Spinal cord (tissue), 10 donors: ENCODE data around the gene ENTREP1. TPM values are rescaled to one million over a fixed set of nuclear protein-coding genes. Genes with fewer than 3 reads are reported as not detected.

Experiments
- DNase-seq, 6 donors: peaks; one replicate each; pipeline versions ENCODE4 v3.0.0 to v3.0.0-alpha.2; 2013 to 2015; ENCODE audit warnings: low spot score in 6 of 6, low read depth in 4 of 6
- H3K27ac ChIP-seq: one replicate; pipeline ENCODE4 v1.5.1; 2013; ENCODE audit warnings: low read depth, low read length, control low read depth
- H3K27me3 ChIP-seq: one replicate; pipeline ENCODE4 v1.6.1; 2013; ENCODE audit warnings: low read length; ENCODE audit not compliant: control insufficient read depth, insufficient read depth
- H3K36me3 ChIP-seq: one replicate; pipeline ENCODE4 v1.6.1; 2013; ENCODE audit warnings: low read length; ENCODE audit not compliant: control insufficient read depth, insufficient read depth
- H3K4me1 ChIP-seq: one replicate; pipeline ENCODE4 v1.6.1; 2013; ENCODE audit warnings: low read length; ENCODE audit not compliant: control insufficient read depth, insufficient read depth
- H3K4me3 ChIP-seq: one replicate; pipeline ENCODE4 v1.5.1; 2013; ENCODE audit warnings: low read depth, low read length, control low read depth
- H3K9me3 ChIP-seq: one replicate; pipeline ENCODE4 v1.6.1; 2013; ENCODE audit warnings: low read length; ENCODE audit not compliant: control insufficient read depth, insufficient read depth
- WGBS: methylation state at CpG from one replicate; pipeline ENCODE4 v1.1.5; 2013; ENCODE audit warnings: missing lambda C conversion rate; ENCODE audit not compliant: insufficient coverage; 5-methylcytosine and 5-hydroxymethylcytosine counted together
- long read RNA-seq, 4 donors: transcript quantifications; one replicate each; lab custom pipeline, GENCODE V29; 2026
- polyA plus RNA-seq, 2 donors: library from polyadenylated mRNA; unstranded; fragments of 120-200 nt; gene quantifications; one replicate each; pipeline ENCODE4 v1.2.1, GENCODE V29; 2013; ENCODE audit not compliant: insufficient read length in 2 of 2
- total RNA-seq, 2 donors: library from RNA; depleted of rRNA in 1 of 2; stranded (reverse); fragments of 120-200 nt in 1 of 2; fragments of >200 nt in 1 of 2; gene quantifications; one replicate each; pipeline versions ENCODE4 v1.2.3 to v1.2.4, GENCODE V29; 2013 to 2014
- donor health status: healthy.

Gene ENTREP1, protein sequence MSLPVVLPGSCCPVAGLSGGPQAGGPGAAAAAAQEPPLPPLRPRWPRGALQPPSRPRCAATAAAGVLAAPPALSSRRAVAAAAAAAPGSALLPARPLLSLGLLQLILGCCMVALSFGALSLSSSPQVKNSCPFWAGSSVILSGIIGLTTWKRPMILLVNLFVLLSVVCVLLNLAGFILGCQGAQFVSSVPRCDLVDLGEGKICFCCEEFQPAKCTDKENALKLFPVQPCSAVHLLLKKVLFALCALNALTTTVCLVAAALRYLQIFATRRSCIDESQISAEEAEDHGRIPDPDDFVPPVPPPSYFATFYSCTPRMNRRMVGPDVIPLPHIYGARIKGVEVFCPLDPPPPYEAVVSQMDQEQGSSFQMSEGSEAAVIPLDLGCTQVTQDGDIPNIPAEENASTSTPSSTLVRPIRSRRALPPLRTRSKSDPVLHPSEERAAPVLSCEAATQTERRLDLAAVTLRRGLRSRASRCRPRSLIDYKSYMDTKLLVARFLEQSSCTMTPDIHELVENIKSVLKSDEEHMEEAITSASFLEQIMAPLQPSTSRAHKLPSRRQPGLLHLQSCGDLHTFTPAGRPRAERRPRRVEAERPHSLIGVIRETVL
- 10 to 100 TPM; 19.5 to 24.2 TPM for total RNA-seq
- 100 to 1,000 TPM; 102 to 110 TPM for polyA plus RNA-seq
- long read RNA-seq, donor 1, partial matches to known transcripts = 23 of 24 reads
- long read RNA-seq, donor 1, other reads (novel, unspliced or antisense) = 0 of 24 reads
- long read RNA-seq, donor 2, partial matches to known transcripts = 11 of 12 reads
- long read RNA-seq, donor 2, other reads (novel, unspliced or antisense) = 0 of 12 reads
- long read RNA-seq, donor 3, partial matches to known transcripts = 7 of 7 reads
- long read RNA-seq, donor 3, other reads (novel, unspliced or antisense) = 0 of 7 reads
- long read RNA-seq, donor 4, partial matches to known transcripts = 6 of 10 reads
- long read RNA-seq, donor 4, other reads (novel, unspliced or antisense) = 0 of 10 reads

DNA sequence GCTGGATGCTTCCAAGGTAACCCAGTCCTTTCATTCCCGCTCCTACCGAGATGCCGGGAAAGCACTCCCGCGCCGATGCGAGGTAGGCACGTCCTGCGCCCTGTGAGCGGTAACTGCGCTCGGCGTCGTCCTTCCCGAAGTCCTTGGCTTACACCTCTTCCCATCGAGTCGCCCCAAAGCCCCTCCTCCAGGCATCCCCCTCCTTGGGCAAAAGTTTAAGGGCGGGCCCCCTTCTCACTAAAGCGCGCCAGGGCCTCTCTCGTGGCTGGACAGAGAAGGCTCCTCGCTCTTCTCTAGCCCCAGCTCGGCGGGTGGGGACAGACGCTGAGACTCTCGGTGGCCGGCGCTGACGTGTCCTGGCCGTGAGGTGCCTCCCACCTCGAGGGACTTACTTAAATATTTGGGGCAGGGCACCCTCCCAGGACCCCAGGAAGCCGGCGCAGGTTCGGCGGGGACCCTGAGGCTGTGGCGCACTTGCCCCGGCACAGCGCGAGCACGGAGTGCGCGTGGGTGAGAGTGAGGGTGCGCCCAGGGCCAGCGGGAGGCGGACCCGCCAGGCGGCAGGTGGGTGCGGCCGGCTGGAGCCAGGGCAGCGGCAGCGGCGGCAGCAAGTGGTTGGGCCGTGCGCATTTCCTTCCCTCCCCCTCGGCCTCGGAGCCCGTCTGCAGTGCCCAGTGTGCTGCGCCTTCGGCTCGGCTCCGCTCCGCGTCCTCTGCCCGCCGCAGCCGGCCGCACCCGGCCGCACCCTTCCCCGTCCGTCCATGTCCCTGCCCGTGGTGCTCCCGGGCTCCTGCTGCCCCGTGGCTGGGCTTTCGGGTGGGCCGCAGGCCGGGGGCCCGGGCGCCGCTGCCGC lies at the start of gene ENTREP1:
TSS of gene ENTREP1 (plus strand) at position 667 of the 853 bp plus-strand sequence. CDS start at position 762, 95 bp downstream.
- H3K9me3 ChIP-seq = no peaks in the 10 kb centered on the region
- H3K4me1 ChIP-seq = peaks cover 21% of the 10 kb centered on the region
- H3K27me3 ChIP-seq = peaks cover 17% of the 10 kb centered on the region
- DNase-seq = peak in 3 of 6 donors; percentile 48 to 82 (median 81)
- no peaks in the 10 kb centered on the region for H3K36me3 ChIP-seq
- WGBS = under 1% methylated on average over 81 of the region's 81 CpGs
- peak within 1 kb of the TSS; percentile 76 for H3K27ac ChIP-seq
- peak within 1 kb of the TSS; percentile 59 for H3K4me3 ChIP-seq

DNA sequence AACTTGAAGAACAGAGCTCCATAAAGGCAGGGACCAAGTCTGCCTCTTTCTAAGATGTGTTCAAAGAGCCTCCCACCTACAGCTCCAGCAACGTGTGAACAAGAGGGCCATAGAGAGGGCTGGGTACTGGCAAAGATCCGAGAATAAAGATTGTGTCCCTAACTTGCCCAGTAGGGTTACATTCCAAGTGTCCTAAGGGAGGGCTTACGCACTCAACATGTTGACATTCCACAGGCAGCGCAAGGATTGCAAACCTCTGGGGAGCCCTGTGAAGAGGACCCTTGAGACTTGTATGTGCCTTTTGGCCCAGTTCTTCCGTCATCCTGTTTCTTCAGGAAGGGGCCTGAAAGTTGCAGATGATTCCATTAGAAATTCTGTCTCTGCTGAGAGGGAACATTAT lies 48.2 kb upstream of the ENTREP1 start:
- DNase-seq = no peak
- H3K36me3 ChIP-seq = no peaks in the 10 kb centered on the region
- no peaks in the 10 kb centered on the region for H3K4me1 ChIP-seq
- H3K4me3 ChIP-seq = no peak overlapping the region
- 86% methylated on average over 4 of the region's 5 CpGs for WGBS
- no peaks in the 10 kb centered on the region for H3K27me3 ChIP-seq
- H3K27ac ChIP-seq = no peak overlapping the region
- no peaks in the 10 kb centered on the region for H3K9me3 ChIP-seq

DNA sequence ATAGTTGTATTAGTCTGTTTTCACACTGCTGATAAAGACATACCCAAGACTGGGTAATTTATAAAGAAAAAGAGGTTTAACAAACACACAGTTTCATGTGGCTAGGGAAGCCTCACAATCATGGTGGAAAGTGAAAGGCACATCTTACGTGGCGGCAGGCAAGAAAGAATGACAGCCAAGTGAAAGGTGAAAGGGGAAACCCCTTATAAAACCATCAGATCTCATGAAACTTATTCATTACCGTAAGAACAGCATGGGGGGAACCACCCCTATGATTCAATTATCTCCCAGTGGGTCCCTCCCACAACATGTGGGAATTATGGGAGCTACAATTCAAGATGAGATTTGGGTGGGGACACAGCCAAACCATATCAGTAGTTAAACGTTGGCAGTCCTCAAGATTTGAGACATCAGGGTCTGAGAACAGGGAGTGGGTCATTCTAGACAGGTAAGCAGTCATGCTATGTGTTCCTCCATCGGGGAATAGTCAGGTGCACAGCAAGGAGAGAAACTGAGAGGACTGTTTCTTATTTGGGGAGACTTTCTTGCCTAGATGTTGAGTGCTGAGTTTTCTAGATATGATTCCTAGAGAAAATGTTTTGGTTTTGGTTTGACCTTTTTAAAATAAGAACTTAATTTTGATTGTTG lies 45.8 kb upstream of the ENTREP1 start:
- WGBS = 88% methylated on average over 2 of the region's 5 CpGs
- H3K27me3 ChIP-seq = no peaks in the 10 kb centered on the region

DNA sequence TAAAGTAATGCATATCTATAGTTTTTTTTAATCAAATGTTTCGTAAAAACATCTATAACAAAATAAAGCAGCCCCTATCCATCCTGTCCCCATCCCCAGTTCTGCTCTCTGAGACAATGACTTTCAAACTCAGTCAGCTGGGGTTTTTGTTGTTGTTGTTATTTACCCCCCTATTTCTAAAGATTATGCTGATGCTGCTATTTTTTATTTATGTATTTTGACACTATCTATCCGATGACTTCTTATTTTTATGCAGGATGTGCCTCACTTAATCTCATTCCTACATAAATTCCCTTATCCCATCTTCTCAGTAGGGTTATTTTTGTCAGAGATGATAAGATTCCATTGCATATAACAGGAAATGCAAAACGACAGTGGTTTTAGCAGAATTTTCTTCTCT lies 45.3 kb upstream of the ENTREP1 start:
- no peak overlapping the region for H3K4me3 ChIP-seq
- H3K27ac ChIP-seq = no peak overlapping the region
- 80% methylated on average over 1 of the region's 3 CpGs for WGBS
- no peak for DNase-seq
- H3K4me1 ChIP-seq = no peaks in the 10 kb centered on the region
- no peaks in the 10 kb centered on the region for H3K36me3 ChIP-seq
- no peaks in the 10 kb centered on the region for H3K9me3 ChIP-seq
- no peaks in the 10 kb centered on the region for H3K27me3 ChIP-seq

More for the DNA sequence above, 45.8 kb upstream of the ENTREP1 start:
- Histone ChIP-seq H3K4me1 (no peaks in the 10 kb centered on the region), H3K4me3 (no peak overlapping the region), H3K9me3 (no peaks in the 10 kb centered on the region), H3K27ac (no peak overlapping the region), H3K36me3 (no peaks in the 10 kb centered on the region)
- DNase-seq = no peak

DNA sequence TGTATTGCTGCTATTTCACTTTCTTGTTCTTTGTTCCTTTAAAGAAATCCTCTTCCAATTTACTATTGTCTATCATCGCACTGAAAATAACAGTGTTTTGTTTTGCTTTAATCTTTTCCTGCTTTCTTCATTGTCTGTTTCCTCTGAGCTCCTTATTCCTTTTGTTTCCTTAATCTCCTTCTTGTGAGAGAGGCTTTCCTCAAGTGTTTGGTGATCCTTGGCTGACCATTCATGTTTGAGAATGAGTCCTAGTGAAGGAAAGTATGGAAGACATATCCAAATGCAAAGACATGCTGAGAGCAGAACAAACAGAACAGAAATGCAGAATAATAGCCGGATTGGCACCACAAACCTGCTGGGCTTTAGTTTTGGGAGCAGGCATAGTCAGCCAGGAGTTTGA lies 42.0 kb upstream of the ENTREP1 start:
- Histone ChIP-seq H3K36me3 (no peaks in the 10 kb centered on the region), H3K4me3 (no peak overlapping the region), H3K9me3 (no peaks in the 10 kb centered on the region), H3K4me1 (no peaks in the 10 kb centered on the region), H3K27ac (no peak overlapping the region), H3K27me3 (no peaks in the 10 kb centered on the region)
- no CpG with 5 or more reads among the region's 2 CpGs for WGBS
- DNase-seq = no peak

DNA sequence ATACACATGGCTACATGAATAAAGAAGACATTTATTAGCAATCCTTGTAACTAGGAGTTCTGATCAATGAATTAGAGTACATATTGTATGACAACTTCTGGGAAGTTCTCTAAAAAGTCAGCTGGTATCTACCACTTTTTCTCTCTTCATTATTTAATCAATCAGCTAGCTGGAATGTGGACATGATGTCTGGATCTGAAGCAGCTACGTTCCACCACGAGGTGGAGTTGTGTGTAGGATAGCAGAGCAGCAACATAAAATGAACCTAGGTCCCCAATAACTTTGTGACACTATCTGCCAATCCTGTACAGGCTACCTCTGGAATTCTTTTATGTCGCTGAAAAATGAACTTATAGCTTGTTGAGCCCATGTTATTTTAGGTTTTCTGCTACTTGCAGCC lies 32.9 kb upstream of the ENTREP1 start:
- no peak overlapping the region for H3K4me3 ChIP-seq
- H3K9me3 ChIP-seq = no peaks in the 10 kb centered on the region
- H3K4me1 ChIP-seq = no peaks in the 10 kb centered on the region
- no peaks in the 10 kb centered on the region for H3K27me3 ChIP-seq
- H3K36me3 ChIP-seq = no peaks in the 10 kb centered on the region
- WGBS = 100% methylated on average over 1 of the region's 3 CpGs
- no peak overlapping the region for H3K27ac ChIP-seq
- no peak for DNase-seq

DNA sequence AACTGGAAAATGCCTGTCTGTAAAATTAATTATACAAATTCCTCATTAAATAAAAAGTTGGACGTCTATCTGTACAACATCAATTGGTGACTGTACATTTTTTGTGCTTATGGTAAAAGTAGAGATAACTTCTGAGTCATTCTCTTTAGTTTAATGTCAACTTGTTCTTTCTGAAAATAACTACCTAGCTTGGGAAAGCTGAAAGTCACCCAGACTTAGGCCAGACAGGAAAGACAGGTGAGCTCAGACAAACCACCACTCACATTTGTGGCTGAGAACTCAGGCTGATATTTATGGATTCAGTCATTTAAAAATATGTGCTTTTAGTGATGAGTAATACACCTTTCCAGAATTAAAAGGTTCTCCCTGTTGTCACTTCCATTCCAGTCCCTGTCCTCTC lies 31.9 kb upstream of the ENTREP1 start:
- H3K27ac ChIP-seq = no peak overlapping the region
- H3K9me3 ChIP-seq = no peaks in the 10 kb centered on the region
- no peaks in the 10 kb centered on the region for H3K4me1 ChIP-seq
- no peak for DNase-seq
- WGBS = no CpG with 5 or more reads among the region's 1 CpG
- H3K4me3 ChIP-seq = no peak overlapping the region
- no peaks in the 10 kb centered on the region for H3K27me3 ChIP-seq
- no peaks in the 10 kb centered on the region for H3K36me3 ChIP-seq

DNA sequence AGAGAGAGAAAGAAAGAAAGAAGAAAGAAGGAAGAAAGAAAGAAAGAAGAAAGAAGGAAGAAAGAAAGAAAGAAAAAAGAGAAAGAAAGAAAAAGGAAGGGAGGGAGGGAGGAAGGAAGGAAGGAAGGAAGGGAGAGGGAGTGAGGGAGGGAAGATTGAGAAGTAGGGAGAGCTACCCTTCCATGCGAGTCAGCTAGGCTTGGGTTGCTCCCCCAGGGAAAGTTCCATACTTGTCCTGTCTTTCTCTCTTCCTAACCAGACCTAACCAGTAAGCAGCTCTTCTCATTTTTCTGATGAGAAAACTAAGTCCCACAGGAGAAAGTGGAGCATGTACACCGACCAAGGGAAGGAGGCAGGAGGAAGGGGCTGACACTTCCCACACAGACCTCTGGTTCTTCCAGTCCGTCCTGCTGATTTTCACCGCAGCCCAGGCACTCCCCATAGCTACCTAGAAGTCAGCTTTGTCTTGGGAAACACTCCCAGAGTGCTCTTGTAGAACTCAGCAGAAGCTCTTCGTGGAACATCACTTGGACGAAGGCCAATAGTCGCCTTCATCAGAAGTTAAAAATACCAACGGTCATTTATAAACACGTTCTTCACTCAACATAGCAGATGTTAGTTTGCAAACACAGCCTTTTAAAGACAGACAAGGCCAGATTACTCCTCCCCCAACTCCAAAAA lies 29.0 kb upstream of the ENTREP1 start:
- no peaks in the 10 kb centered on the region for H3K9me3 ChIP-seq
- H3K4me3 ChIP-seq = no peak overlapping the region
- WGBS = 59% methylated on average over 8 of the region's 9 CpGs
- H3K27me3 ChIP-seq = no peaks in the 10 kb centered on the region
- no peak overlapping the region for H3K27ac ChIP-seq
- no peaks in the 10 kb centered on the region for H3K36me3 ChIP-seq
- H3K4me1 ChIP-seq = no peaks in the 10 kb centered on the region
- DNase-seq = no peak
